Lower lobe of right lung (tissue), 2 donors: ENCODE measurements around the gene LRFN5. TPM values are rescaled to one million over a fixed set of nuclear protein-coding genes. Genes with fewer than 3 reads are reported as not detected.
"Not testable (repeated sequence)": the region's sequence is repeated elsewhere in the genome, so short reads cannot be mapped to it uniquely, and the experiment has no call there.

Experiments
- ATAC-seq, 2 donors: fragments of 200-7000 bp; cut with Tn5 transposase; one replicate each; pipeline ENCODE4 v1.9.1; 2020 to 2022; ENCODE audit warnings: mild to moderate bottlenecking in 2 of 2, moderate library complexity in 2 of 2
- DNase-seq: peaks from one replicate; pipeline ENCODE4 v3.0.0-alpha.2; 2020
- H3K27ac ChIP-seq: fragments of 200-600 bp; one replicate; pipeline ENCODE4 v1.8.0; 2022
- H3K27me3 ChIP-seq: fragments of 200-600 bp; one replicate; pipeline ENCODE4 v1.8.0; 2022; ENCODE audit warnings: low read depth
- H3K36me3 ChIP-seq: fragments of 200-600 bp; one replicate; pipeline ENCODE4 v1.8.0; 2022; ENCODE audit warnings: mild to moderate bottlenecking
- H3K4me1 ChIP-seq: fragments of 200-600 bp; one replicate; pipeline ENCODE4 v1.8.0; 2022
- H3K4me3 ChIP-seq: fragments of 200-600 bp; one replicate; pipeline ENCODE4 v1.8.0; 2022; ENCODE audit warnings: mild to moderate bottlenecking
- H3K9me3 ChIP-seq: fragments of 200-600 bp; one replicate; pipeline ENCODE4 v1.8.0; 2022
- intact Hi-C: fragments of 100-400 bp; cut with DNase I; formaldehyde crosslinking; loops from one replicate; pipeline ENCODE4 v1.11.0; 2022
- total RNA-seq: library from RNA; stranded (reverse); fragmentation: NEBNext Ultra II Directional; extraction: Animal tissue kit (Norgen Biotek cat#: 25700); gene quantifications from one replicate; pipeline ENCODE4 v1.2.1, GENCODE V29; 2021
- TF ChIP-seq, protein P1 (sequence below): fragments of 200-600 bp; IDR thresholded peaks from one replicate; pipeline ENCODE4 v1.8.0; 2022; ENCODE audit warnings: antibody characterized with exemption, mild to moderate bottlenecking
- donor health status: DM: no; HTN: yes; CAD: no; lungs with severe emphysema.

Gene LRFN5
- total RNA-seq, 1 donor from 2014 or later: 1.3 TPM

- H3K27ac ChIP-seq: no peak overlapping the region
- H3K4me1 ChIP-seq: no peaks in the 10 kb centered on the region
- H3K27me3 ChIP-seq: no peaks in the 10 kb centered on the region
- H3K36me3 ChIP-seq: no peaks in the 10 kb centered on the region
- DNase-seq (no peak), ATAC-seq (peak in 1 of 2 donors; percentile 55)
- no peak overlapping the region for H3K4me3 ChIP-seq
- H3K9me3 ChIP-seq: no peaks in the 10 kb centered on the region
- intact Hi-C loops: no loop called here
- TF ChIP-seq, protein P1, sequence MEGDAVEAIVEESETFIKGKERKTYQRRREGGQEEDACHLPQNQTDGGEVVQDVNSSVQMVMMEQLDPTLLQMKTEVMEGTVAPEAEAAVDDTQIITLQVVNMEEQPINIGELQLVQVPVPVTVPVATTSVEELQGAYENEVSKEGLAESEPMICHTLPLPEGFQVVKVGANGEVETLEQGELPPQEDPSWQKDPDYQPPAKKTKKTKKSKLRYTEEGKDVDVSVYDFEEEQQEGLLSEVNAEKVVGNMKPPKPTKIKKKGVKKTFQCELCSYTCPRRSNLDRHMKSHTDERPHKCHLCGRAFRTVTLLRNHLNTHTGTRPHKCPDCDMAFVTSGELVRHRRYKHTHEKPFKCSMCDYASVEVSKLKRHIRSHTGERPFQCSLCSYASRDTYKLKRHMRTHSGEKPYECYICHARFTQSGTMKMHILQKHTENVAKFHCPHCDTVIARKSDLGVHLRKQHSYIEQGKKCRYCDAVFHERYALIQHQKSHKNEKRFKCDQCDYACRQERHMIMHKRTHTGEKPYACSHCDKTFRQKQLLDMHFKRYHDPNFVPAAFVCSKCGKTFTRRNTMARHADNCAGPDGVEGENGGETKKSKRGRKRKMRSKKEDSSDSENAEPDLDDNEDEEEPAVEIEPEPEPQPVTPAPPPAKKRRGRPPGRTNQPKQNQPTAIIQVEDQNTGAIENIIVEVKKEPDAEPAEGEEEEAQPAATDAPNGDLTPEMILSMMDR: no peak
Observed at GRCh38 chr14:41718477-41719166, 111.9 kb downstream of the LRFN5 start.

DNA sequence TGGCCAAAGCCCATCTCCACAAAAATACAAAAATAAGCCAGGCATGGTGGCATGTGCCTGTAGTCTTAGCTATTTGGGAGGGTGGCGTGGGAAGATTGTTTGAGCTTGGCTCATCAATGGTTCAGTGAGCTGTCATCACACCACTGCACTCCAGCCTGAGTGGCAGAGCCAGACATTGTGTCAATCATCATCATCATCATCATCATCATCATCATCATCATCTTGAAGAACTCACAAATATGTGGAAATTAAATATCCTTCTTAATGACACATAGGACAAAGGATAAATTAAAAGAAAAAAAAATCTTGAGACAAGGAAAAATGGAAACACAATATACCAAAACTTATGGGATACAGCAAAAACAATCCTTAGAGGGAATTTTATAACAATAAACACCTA, 132.5 kb downstream of the LRFN5 start:
- Histone ChIP-seq H3K4me3 (no peak overlapping the region), H3K27ac (no peak overlapping the region), H3K27me3 (no peaks in the 10 kb centered on the region), H3K4me1 (no peaks in the 10 kb centered on the region), H3K36me3 (no peaks in the 10 kb centered on the region), H3K9me3 (peaks cover 5% of the 10 kb centered on the region)
- ATAC-seq (no peak), DNase-seq (no peak)
- TF ChIP-seq, protein P1: no peak
- intact Hi-C loops: no loop called here

DNA sequence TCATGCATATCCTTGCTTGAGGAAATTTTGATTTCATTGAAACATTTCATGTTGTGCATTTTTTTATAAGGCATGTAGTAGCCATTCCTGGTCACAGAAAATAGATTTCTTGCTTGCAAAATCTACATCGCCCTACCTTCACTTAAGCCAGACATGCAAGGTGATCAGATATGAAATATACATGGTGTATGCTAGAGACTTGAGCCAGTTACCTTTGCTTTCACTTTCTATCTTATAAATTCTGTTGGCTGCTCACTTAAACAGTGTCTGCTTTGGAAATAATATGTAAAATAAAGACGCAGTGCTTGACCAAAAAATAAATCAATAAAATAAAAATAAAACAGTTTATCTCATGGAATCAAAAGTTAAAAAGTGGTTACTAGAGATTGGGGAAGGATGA, 136.5 kb downstream of the LRFN5 start:
- Histone ChIP-seq H3K27ac (no peak overlapping the region), H3K36me3 (no peaks in the 10 kb centered on the region), H3K4me3 (no peak overlapping the region), H3K27me3 (no peaks in the 10 kb centered on the region), H3K4me1 (no peaks in the 10 kb centered on the region), H3K9me3 (peaks cover 5% of the 10 kb centered on the region)
- intact Hi-C loops: no loop called here
- ATAC-seq: no peak
- no peak for DNase-seq
- TF ChIP-seq, protein P1: no peak

DNA sequence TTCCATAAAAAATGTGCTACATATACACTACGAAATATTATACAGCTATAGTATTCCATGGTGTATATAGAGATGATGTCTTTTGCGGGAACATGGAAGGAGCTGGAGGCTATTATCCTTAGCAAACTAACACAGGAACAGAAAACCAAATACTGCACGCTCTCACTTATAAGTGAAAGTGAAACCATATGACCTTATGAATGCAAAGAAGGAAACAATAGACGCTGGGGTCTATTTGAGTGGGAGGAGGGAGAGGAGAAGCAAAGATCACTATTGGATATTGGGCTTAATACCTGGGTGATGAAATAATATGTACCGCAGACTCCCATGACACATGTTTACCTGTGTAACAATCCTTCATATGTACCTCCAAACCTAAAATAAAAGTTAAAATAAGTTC, 142.8 kb downstream of the LRFN5 start:
- Histone ChIP-seq H3K27ac (no peak overlapping the region), H3K27me3 (no peaks in the 10 kb centered on the region), H3K9me3 (no peaks in the 10 kb centered on the region), H3K36me3 (no peaks in the 10 kb centered on the region), H3K4me1 (no peaks in the 10 kb centered on the region), H3K4me3 (peak overlapping the region; percentile 32)
- ATAC-seq: peak in 1 of 2 donors; percentile 59
- intact Hi-C loops: no loop called here
- no peak for DNase-seq
- TF ChIP-seq, protein P1: no peak

- ATAC-seq, H3K4me3 ChIP-seq, H3K27ac ChIP-seq, intact Hi-C loops, H3K4me1 ChIP-seq, H3K9me3 ChIP-seq, H3K27me3 ChIP-seq, H3K36me3 ChIP-seq, DNase-seq: not testable (repeated sequence)
Observed at GRCh38 chr14:41750575-41750974, 143.9 kb downstream of the LRFN5 start.

DNA sequence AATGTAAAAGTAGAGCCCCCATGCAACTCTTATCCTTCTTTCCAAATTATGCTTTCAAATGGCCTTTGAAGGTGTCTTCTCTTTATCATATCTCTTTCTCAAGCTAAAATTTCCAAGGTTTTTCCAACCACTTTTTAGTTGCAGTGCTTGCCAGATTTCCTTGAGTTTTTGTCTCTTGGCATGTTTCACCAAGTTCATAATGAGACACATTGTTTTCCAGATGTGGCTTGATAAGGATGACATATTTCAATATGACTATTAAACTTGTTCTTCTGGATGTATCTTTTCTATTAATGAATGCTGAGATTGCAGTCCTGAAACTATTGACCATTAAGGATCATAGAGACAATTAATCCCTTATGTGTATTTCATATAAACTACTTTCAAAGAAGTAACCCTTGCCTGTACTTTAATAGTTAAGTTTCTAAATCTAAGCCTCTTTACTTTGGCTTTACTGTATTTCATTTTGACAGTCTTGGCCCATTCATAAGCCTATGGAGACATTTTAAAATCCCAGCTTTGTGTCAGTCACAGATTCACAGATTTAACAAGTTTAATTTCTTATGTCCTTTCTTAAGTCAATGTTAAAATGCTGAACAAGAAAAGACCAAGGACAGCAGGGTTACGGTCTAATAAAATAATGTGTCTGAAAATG, 151.5 kb downstream of the LRFN5 start:
- ATAC-seq: no peak
- TF ChIP-seq, protein P1: no peak
- Histone ChIP-seq H3K4me1 (no peaks in the 10 kb centered on the region), H3K27me3 (no peaks in the 10 kb centered on the region), H3K4me3 (no peak overlapping the region), H3K9me3 (no peaks in the 10 kb centered on the region), H3K27ac (no peak overlapping the region), H3K36me3 (no peaks in the 10 kb centered on the region)
- no peak for DNase-seq
- intact Hi-C loops: no loop called here
